ENCODE results near the gene HFE. TPM values are rescaled to one million over a fixed set of nuclear protein-coding genes. Genes with fewer than 3 reads are reported as not detected.
A peak's percentile ranks its signal among the peaks of the same experiment; 100 is the strongest.
"Not testable (repeated sequence)": the region's sequence is repeated elsewhere in the genome, so short reads cannot be mapped to it uniquely, and the experiment has no call there.

The HFE gene
- total RNA-seq, 4 donors from 2014 or later, result 2.1 to 4.2 (median 3.6) TPM

DNA sequence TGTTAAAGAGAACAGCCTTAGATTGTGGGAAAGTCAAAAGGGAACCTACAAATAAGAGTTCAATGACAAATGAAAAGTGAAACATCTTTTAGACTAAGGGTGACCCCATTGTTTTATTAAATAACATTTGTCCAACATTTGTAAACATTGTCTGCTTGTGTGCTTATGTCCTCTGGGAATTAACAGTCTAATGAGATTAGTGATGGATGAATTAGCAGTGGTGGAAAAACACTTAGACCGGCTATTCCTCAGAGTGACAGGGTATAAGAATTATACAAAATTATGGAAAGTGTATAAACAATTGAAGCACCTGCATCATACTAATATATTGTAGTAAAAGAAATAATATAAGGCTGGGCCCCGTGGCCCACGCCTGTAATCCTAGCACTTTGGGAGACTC is 29.3 kb upstream of the HFE start:
- Histone ChIP-seq H3K9me3 (no peaks in the 10 kb centered on the region), H3K4me3 (no peak overlapping the region), H3K27me3 (no peaks in the 10 kb centered on the region), H3K36me3 (no peaks in the 10 kb centered on the region), H3K27ac (no peak overlapping the region), H3K4me1 (peaks cover 22% of the 10 kb centered on the region)
- TF ChIP-seq EP300 (IDR thresholded peaks at IDR 0.05), result no peak
- TF ChIP-seq POLR2A (IDR thresholded peaks at IDR 0.05), result no peak
- no peak for TF ChIP-seq POLR2AphosphoS5 (IDR thresholded peaks at IDR 0.05)
- TF ChIP-seq, protein P1, sequence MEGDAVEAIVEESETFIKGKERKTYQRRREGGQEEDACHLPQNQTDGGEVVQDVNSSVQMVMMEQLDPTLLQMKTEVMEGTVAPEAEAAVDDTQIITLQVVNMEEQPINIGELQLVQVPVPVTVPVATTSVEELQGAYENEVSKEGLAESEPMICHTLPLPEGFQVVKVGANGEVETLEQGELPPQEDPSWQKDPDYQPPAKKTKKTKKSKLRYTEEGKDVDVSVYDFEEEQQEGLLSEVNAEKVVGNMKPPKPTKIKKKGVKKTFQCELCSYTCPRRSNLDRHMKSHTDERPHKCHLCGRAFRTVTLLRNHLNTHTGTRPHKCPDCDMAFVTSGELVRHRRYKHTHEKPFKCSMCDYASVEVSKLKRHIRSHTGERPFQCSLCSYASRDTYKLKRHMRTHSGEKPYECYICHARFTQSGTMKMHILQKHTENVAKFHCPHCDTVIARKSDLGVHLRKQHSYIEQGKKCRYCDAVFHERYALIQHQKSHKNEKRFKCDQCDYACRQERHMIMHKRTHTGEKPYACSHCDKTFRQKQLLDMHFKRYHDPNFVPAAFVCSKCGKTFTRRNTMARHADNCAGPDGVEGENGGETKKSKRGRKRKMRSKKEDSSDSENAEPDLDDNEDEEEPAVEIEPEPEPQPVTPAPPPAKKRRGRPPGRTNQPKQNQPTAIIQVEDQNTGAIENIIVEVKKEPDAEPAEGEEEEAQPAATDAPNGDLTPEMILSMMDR (IDR thresholded peaks at IDR 0.05), result no peak
- DNase-seq (ENCODE audit: low spot score in 2 of 2), result no peak
- WGBS, result 94% methylated on average over 3 of the region's 3 CpGs

DNA sequence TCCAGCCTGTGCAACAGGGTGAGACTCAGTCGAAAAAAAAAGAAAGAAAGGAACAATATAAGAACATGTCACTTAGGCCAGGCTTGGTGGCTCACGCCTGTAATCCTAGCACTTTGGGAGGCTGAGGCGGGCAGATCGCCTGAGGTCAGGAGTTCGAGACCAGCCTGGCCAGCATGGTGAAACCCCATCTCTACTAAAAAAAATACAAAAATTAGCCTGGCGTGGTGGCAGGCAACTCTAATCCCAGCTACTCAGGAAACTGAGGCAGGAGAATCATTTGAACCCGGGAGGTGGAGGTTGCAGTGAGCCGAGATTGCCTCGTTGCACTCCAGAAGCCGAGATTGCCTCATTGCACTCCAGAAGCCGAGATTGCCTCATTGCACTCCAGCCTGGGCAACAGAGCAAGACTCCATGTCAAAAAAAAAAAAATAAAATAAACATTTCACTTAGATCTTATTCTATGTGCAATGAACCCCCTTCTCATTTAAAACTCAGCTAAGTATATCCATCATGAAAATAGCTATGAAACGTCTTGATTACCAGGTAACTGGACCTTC is 28.7 kb upstream of the HFE start:
- H3K36me3 ChIP-seq; H3K27ac ChIP-seq; H3K27me3 ChIP-seq; H3K4me3 ChIP-seq; H3K9me3 ChIP-seq; DNase-seq (ENCODE audit: low spot score in 2 of 2): not testable (repeated sequence)
- 92% methylated on average over 12 of the region's 12 CpGs for WGBS
- peaks cover 21% of the 10 kb centered on the region for H3K4me1 ChIP-seq

DNA sequence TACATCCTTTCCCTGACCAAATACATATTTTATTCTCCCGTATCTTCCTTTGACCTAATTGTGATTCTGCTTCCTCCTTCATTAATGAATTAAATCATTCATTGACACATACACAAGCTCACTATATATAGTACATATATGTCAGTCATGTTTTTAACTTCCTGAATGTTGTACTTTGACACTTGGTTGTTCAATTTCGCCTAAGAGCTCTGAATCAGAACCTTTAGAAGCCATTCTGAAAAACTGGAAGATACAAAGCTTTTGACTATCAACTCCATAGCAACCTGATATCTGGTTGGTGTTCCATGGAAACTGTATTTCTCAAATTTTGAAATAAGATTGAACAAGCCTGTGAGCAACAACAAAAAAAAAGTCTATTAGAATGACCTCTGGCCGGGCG is 27.3 kb upstream of the HFE start:
- Histone ChIP-seq H3K4me1 (peaks cover 10% of the 10 kb centered on the region), H3K4me3 (no peak overlapping the region), H3K27me3 (no peaks in the 10 kb centered on the region), H3K9me3 (no peaks in the 10 kb centered on the region), H3K27ac (no peak overlapping the region), H3K36me3 (no peaks in the 10 kb centered on the region)
- TF ChIP-seq POLR2A (IDR thresholded peaks at IDR 0.05) (no peak), POLR2AphosphoS5 (IDR thresholded peaks at IDR 0.05) (no peak), EP300 (IDR thresholded peaks at IDR 0.05) (no peak)
- TF ChIP-seq, protein P1 (IDR thresholded peaks at IDR 0.05), result no peak
- WGBS, result 88% methylated on average over 4 of the region's 4 CpGs
- no peak for DNase-seq (ENCODE audit: low spot score in 2 of 2)

DNA sequence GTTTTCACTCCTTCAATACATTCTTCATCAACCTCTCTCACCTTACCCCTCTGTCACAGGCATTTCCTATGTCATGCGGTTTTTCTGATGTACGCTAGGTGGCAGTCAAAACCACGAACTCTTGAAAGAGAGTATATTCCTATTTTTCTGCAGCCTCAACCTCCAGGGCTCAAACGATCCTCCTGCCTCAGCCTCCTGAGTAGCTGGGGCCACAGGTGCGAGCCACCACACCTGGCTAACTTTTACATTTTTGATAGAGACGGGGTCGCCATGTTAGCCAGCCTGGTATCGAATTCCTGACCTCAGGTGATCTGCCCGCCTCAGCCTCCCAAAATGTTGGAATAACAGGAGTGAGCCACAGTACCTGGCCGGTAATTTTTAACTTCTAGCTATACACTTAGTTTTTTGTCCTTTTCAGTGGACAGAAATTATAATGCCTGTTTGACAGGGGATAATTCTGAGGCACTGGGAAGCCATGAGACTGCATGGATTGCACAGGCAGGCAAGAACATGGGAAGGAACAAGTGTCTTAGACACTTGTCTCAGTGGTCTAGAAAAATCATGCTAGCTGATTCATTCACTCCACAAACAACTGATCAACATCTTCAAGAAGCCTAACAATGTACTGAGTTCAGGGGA is 22.5 kb upstream of the HFE start:
- no peak overlapping the region for H3K4me3 ChIP-seq
- 33% methylated on average over 10 of the region's 10 CpGs for WGBS
- H3K36me3 ChIP-seq, result no peaks in the 10 kb centered on the region
- H3K9me3 ChIP-seq, result no peaks in the 10 kb centered on the region
- TF ChIP-seq POLR2A (IDR thresholded peaks at IDR 0.05), result no peak
- TF ChIP-seq, protein P1 (IDR thresholded peaks at IDR 0.05), result peak; percentile 29 to 65
- no peak for TF ChIP-seq EP300 (IDR thresholded peaks at IDR 0.05)
- no peak for TF ChIP-seq POLR2AphosphoS5 (IDR thresholded peaks at IDR 0.05)
- H3K27me3 ChIP-seq, result no peaks in the 10 kb centered on the region
- peaks cover 7% of the 10 kb centered on the region for H3K4me1 ChIP-seq
- no peak for DNase-seq (ENCODE audit: low spot score in 2 of 2)
- no peak overlapping the region for H3K27ac ChIP-seq

DNA sequence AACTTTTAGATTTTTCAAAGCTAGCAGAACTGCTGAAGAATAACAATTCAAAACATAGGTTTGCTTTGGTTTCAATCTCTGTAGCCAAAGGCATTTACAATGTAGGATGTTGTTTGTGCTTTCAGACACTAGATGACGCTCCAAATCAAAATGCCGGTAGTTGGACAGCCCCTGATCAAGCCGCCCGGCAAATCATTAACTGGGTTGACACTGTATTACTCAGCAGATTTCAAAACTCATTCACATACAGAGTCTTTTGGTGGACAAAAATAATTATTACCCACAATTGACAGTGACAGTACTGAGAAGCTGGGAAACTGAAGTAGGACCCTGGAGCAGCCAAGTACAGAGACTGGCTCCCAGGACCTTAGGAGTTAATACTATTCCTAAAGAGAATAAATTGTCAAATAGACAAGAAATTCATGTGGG is 21.3 kb upstream of the HFE start:
- H3K4me3 ChIP-seq, result no peak overlapping the region
- TF ChIP-seq POLR2A (IDR thresholded peaks at IDR 0.05), result no peak
- TF ChIP-seq, protein P1 (IDR thresholded peaks at IDR 0.05), result peak; percentile 74 to 82
- TF ChIP-seq POLR2AphosphoS5 (IDR thresholded peaks at IDR 0.05), result no peak
- TF ChIP-seq EP300 (IDR thresholded peaks at IDR 0.05), result no peak
- peaks cover 7% of the 10 kb centered on the region for H3K4me1 ChIP-seq
- WGBS, result 1% methylated on average over 4 of the region's 4 CpGs
- no peaks in the 10 kb centered on the region for H3K9me3 ChIP-seq
- DNase-seq (ENCODE audit: low spot score in 2 of 2), result no peak
- H3K27me3 ChIP-seq, result no peaks in the 10 kb centered on the region
- H3K36me3 ChIP-seq, result no peaks in the 10 kb centered on the region
- H3K27ac ChIP-seq, result no peak overlapping the region

All from suprapubic skin (tissue), 4 donors.